Type B pancreatic cell (in vitro differentiated cells): ENCODE data around the gene PARD6B. TPM values are rescaled to one million over a fixed set of nuclear protein-coding genes. Genes with fewer than 3 reads are reported as not detected.

Experiments used
- DNase-seq: peaks from one replicate; pipeline ENCODE4 v3.0.0; 2021; ENCODE audit warnings: mixed read lengths; ENCODE audit not compliant: unreplicated experiment; ENCODE audit errors: extremely low spot score
- H3K27ac Mint-ChIP-seq: 2 replicates; pipeline ENCODE4 v1.8.0; 2021; ENCODE audit warnings: mild to moderate bottlenecking, mixed read lengths
- H3K27me3 Mint-ChIP-seq: 2 replicates; pipeline ENCODE4 v1.8.0; 2021; ENCODE audit warnings: mixed read lengths
- H3K36me3 Mint-ChIP-seq: 2 replicates; pipeline ENCODE4 v1.8.0; 2021; ENCODE audit warnings: mixed read lengths
- H3K4me1 Mint-ChIP-seq: one replicate; pipeline ENCODE4 v1.8.0; 2021; ENCODE audit warnings: mixed read lengths; ENCODE audit not compliant: unreplicated experiment
- H3K4me3 Mint-ChIP-seq: 2 replicates; pipeline ENCODE4 v1.8.0; 2021; ENCODE audit warnings: mild to moderate bottlenecking, mixed read lengths
- H3K9me3 Mint-ChIP-seq: 2 replicates; pipeline ENCODE4 v1.8.0; 2021; ENCODE audit warnings: mixed read lengths
- total RNA-seq: library from RNA; stranded (reverse); gene quantifications from 2 replicates; pipeline ENCODE4 v1.2.1, GENCODE V29; 2021; ENCODE audit warnings: low replicate concordance
- TF ChIP-seq, protein P1 (sequence below): fragments of 200-600 bp; sonication (generic); conservative IDR thresholded peaks from 2 replicates; pipeline ENCODE4 v1.5.0; 2021; ENCODE audit warnings: antibody characterized with exemption, mild to moderate bottlenecking

PARD6B gene
- total RNA-seq, 1 donor from 2014 or later = 27.7 TPM

GRCh38 chr20:50743087-50743486, 11.7 kb downstream of the PARD6B start:
- TF ChIP-seq, protein P1, sequence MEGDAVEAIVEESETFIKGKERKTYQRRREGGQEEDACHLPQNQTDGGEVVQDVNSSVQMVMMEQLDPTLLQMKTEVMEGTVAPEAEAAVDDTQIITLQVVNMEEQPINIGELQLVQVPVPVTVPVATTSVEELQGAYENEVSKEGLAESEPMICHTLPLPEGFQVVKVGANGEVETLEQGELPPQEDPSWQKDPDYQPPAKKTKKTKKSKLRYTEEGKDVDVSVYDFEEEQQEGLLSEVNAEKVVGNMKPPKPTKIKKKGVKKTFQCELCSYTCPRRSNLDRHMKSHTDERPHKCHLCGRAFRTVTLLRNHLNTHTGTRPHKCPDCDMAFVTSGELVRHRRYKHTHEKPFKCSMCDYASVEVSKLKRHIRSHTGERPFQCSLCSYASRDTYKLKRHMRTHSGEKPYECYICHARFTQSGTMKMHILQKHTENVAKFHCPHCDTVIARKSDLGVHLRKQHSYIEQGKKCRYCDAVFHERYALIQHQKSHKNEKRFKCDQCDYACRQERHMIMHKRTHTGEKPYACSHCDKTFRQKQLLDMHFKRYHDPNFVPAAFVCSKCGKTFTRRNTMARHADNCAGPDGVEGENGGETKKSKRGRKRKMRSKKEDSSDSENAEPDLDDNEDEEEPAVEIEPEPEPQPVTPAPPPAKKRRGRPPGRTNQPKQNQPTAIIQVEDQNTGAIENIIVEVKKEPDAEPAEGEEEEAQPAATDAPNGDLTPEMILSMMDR = no peak
- Mint-ChIP-seq H3K36me3 (peaks cover 14% of the 10 kb centered on the region), H3K4me1 (peaks cover 45% of the 10 kb centered on the region), H3K9me3 (no peaks in the 10 kb centered on the region), H3K27ac (peak overlapping the region; percentile 34), H3K27me3 (no peaks in the 10 kb centered on the region), H3K4me3 (no peak overlapping the region)
- DNase-seq = no peak

DNA sequence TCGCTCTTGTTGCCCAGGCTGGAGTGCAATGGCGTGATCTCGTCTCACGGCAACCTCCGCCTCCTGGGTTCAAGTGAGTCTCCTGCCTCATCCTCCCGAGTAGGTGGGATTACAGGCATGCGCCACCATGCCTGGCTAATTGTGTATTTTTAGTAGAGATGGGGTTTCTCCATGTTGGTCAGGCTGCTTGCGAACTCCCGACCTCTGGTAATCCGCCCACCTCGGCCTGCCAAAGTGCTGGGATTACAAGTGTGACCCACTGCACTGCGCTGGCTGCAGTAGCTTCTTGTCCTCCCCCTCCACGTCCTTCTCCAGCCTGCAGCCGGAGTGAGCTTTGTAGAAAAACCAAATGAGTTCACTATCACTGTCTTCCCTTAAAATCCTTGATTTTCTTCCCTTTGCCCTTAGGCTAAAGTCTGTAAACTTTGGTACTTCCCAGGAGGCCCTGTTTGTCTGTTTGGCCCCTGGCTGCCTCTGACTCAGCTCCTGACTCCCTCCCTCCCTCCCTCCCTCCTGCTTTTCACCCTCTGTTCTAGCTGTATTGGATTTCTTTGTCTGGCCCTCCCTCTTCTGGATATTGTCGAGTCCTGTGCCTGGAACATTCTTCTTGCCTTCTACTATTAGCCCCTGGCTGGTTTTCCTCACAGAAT, 12.9 kb downstream of the PARD6B start:
- DNase-seq = peak; percentile 37
- H3K9me3 Mint-ChIP-seq = no peaks in the 10 kb centered on the region
- peak overlapping the region; percentile 93 for H3K27ac Mint-ChIP-seq
- H3K4me1 Mint-ChIP-seq = peaks cover 45% of the 10 kb centered on the region
- peak overlapping the region; percentile 76 for H3K4me3 Mint-ChIP-seq
- H3K27me3 Mint-ChIP-seq = no peaks in the 10 kb centered on the region
- H3K36me3 Mint-ChIP-seq = peaks cover 11% of the 10 kb centered on the region
- TF ChIP-seq, protein P1 = no peak

GRCh38 chr20:50745634-50746137, 14.3 kb downstream of the PARD6B start:
- H3K27ac Mint-ChIP-seq = peak overlapping the region; percentile 17
- peaks cover 39% of the 10 kb centered on the region for H3K4me1 Mint-ChIP-seq
- no peaks in the 10 kb centered on the region for H3K9me3 Mint-ChIP-seq
- peaks cover 11% of the 10 kb centered on the region for H3K36me3 Mint-ChIP-seq
- peak overlapping the region; percentile 1 for H3K4me3 Mint-ChIP-seq
- no peaks in the 10 kb centered on the region for H3K27me3 Mint-ChIP-seq
- TF ChIP-seq, protein P1 = no peak
- DNase-seq = peak; percentile 6

DNA sequence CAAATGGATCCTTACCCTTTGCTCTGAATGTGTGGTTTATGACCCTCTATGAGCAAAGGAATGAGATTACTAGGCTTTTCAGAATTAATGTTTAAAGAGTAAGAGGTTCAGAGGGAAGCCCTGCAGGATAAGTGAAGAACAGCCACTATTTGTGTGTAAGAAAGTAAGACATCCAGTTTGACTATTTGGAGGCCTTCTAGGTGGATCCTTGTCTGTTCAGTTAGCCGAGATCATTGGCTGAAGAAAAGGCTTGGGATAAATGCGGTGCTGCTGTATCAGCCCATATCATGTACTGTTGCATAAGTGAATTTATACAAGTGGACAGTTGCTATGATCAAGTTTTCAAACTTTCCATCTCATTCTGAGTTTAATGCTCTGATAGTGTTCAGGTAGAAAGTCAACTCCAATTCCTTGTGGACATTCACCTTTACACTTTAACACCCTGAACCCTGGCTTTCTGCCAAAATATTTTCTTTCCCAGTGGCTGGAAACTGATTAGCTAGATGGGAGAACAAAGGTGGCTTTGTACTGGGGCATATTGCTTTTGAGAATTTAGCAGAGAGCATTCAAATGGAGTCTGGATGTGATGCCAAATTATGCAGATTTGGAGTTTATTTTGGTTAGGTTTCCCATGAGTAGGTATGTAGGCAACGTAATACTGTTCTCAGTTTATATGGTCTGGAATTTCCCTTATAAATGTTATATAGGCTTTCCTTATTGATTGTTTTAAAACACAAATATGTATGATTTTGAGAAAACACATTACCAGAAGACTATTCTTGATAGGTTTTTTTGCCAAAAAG, 15.0 kb downstream of the PARD6B start:
- H3K27me3 Mint-ChIP-seq = no peaks in the 10 kb centered on the region
- H3K27ac Mint-ChIP-seq = peak overlapping the region; percentile 57
- peak overlapping the region; percentile 1 for H3K4me3 Mint-ChIP-seq
- H3K36me3 Mint-ChIP-seq = peaks cover 7% of the 10 kb centered on the region
- TF ChIP-seq, protein P1 = no peak
- peaks cover 36% of the 10 kb centered on the region for H3K4me1 Mint-ChIP-seq
- DNase-seq = peak; percentile 11
- H3K9me3 Mint-ChIP-seq = no peaks in the 10 kb centered on the region

DNA sequence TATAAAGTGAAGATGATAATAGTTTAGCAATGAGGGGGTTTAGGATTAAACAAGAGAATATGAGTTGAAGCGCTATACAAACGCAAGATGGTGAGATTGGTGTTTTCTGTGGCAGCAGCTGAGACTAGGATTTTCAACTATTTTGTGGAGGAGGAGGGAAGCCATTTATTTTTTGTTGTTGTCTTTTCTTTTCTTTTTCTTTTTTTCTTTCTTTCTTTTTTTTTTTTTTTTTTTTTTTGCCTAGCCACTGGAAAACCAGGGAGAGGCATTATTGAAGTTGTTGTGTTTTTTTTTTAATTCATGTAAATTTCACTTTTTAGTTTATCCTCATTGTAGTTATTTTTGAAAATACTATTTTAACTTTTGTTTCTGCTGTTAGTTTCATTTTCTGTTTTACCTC, 15.9 kb downstream of the PARD6B start:
- Mint-ChIP-seq H3K4me3 (no peak overlapping the region), H3K27ac (peak overlapping the region; percentile 57), H3K36me3 (peaks cover 9% of the 10 kb centered on the region), H3K9me3 (no peaks in the 10 kb centered on the region), H3K4me1 (peaks cover 34% of the 10 kb centered on the region), H3K27me3 (no peaks in the 10 kb centered on the region)
- TF ChIP-seq, protein P1 = no peak
- DNase-seq = no peak
